Omental fat pad (tissue), 4 donors: ENCODE results near the gene SV2B. TPM values are rescaled to one million over a fixed set of nuclear protein-coding genes. Genes with fewer than 3 reads are reported as not detected.

Experiments used
- ATAC-seq: fragments of 150-250 bp; one replicate; pipeline ENCODE4 v1.9.1; 2016; ENCODE audit warnings: mild to moderate bottlenecking, moderate library complexity; ENCODE audit not compliant: low FRiP score
- DNase-seq: peaks from one replicate; pipeline ENCODE4 v3.0.0-alpha.2; 2019; ENCODE audit warnings: low spot score
- total RNA-seq, 4 donors: library from RNA; depleted of rRNA; stranded (reverse); fragments of >200 nt; gene quantifications; one replicate each; pipeline ENCODE4 v1.1.0, GENCODE V29; 2016
- TF ChIP-seq, protein P1 (sequence below), 3 donors: fragments of 450-650 bp; IDR thresholded peaks; one replicate each; pipeline ENCODE4 v1.5.1; 2016 to 2017; ENCODE audit warnings: antibody characterized with exemption in 3 of 3, mild to moderate bottlenecking in 3 of 3, moderate library complexity in 2 of 3

The SV2B gene
- total RNA-seq, 4 donors from 2014 or later: 1.3 to 9.6 (median 4.2) TPM

DNA sequence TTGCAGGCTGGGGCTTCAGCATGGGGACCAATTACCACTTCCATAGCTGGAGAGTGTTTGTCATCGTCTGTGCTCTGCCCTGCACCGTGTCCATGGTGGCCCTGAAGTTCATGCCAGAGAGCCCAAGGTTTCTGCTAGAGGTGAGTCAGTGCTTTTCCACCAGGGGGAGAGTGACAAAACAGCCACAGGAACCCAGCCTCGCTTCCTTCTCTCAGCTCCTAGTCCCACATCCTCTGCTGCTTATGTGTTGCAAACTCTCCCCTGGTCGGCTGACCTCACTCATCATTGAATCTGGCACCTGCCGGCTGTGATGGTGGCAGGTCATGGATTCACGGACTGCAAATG lies 158.3 kb downstream of the SV2B start:
- ATAC-seq (no peak), DNase-seq (no peak)
- TF ChIP-seq, protein P1, sequence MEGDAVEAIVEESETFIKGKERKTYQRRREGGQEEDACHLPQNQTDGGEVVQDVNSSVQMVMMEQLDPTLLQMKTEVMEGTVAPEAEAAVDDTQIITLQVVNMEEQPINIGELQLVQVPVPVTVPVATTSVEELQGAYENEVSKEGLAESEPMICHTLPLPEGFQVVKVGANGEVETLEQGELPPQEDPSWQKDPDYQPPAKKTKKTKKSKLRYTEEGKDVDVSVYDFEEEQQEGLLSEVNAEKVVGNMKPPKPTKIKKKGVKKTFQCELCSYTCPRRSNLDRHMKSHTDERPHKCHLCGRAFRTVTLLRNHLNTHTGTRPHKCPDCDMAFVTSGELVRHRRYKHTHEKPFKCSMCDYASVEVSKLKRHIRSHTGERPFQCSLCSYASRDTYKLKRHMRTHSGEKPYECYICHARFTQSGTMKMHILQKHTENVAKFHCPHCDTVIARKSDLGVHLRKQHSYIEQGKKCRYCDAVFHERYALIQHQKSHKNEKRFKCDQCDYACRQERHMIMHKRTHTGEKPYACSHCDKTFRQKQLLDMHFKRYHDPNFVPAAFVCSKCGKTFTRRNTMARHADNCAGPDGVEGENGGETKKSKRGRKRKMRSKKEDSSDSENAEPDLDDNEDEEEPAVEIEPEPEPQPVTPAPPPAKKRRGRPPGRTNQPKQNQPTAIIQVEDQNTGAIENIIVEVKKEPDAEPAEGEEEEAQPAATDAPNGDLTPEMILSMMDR (IDR thresholded peaks at IDR 0.05): no peak

DNA sequence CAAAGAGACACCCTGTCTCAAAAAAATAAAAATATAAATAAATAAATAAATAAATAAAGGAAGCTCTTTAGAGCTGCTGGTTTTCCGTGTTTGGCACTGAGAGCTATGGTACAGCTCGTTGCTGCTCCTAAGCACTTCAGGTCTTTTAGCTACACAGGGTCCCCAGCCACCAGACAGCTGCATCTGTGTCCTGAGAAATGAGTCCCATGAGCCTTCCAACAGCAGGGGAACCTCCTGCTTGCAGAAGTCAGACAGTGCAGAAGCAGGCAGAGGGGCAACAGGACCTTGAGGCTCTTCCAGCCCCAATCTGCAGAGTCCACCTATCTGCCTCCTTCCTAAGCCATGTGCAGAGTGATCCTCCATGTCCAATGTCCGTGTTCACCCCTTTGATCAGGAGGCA lies 159.0 kb downstream of the SV2B start:
- TF ChIP-seq, protein P1 (IDR thresholded peaks at IDR 0.05): no peak
- ATAC-seq (no peak), DNase-seq (no peak)

DNA sequence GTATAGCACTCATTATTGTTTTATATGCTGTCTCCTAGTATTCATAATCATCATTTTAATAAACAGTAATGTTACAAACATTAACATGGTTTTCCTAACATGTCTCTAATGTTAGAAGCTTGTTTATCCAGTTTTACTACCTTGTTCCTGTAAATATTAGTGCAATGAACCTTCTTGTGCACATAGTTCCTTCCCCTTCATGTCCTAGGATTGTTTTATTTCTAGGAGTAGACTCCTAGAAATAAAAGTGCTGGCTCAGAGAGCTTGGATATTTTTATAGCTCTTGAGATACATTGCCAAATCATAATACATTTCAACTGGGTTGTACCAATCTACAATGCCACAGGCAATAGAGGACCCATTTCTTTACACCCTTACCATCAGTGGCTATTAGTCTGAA lies 161.3 kb downstream of the SV2B start:
- DNase-seq (no peak), ATAC-seq (no peak)
- TF ChIP-seq, protein P1 (IDR thresholded peaks at IDR 0.05): no peak

DNA sequence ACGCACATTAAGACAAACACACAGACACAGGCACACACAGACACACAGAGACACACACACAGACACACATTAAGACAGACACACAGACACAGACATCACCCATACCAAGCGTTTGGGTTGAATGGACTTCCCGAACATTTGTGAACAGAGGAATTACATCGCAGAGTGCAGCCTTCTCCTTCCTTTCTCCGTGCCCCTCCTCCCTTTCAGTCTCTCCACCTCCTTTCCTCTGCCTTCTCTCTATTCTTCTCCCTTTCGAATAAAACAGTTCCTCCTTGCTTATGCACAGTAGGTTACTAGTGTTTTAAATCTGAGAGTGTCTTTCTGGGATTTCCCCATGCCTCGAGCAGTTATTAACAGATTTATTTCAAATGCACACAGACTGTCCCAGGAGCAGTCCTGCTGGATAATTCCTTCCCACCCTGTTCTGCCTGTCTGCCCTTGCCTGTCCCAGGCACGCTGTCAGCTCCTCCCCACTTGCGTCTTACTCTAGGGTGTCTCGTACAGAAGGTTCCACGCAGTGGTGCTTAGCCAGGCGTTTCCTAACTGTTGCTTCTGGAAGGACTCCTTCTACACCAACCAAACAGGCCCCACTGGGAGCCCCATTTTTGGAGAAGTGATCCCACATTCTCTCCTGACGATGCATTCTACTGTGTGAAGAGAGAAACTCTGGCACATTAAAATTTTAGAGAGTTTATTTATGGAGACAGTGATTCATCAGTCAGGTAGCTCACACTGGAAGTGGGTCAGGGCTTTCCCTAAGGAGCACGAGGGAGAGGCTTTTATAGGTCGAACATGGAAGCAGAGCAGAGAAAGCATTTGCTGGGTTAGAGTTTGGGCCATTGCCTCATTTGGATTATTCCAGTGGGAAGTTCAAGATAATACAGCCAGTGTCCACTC lies 163.8 kb downstream of the SV2B start:
- peak; percentile 56 for ATAC-seq

DNA sequence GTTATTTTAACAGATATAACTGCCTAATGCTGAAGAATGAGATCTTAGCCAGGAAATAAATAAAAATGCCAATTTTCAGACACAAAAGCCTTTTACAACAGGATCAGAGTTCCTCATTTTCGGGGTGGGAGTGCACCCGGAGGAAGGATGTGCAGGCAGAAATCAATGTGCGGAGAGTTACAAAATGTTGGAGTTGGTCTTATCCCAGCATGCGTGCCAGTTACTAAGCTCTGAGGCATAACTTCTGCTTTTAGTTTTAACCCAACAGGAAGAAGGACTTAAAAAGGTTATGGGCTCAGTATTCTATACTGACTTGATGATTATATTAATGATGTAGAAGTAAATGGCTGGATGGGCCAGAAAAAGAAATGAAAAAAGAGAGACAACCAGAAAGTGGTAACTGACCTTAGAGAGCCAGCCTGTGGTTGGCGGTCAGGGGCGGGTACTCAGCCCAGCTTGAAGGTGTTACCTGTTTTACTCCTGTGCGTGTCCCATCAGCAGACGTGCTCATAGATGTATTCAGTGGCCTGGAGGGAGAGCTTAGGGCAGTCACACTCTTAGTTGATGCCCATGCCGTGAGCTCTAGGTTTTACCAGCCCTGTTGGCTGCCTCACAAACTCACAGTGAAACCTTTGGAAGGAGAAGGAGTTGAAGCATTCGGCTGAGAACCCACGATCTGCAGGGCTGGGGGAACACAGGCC lies 164.7 kb downstream of the SV2B start:
- no peak for ATAC-seq

More for the DNA sequence above, 163.8 kb downstream of the SV2B start:
- DNase-seq: no peak
- TF ChIP-seq, protein P1 (IDR thresholded peaks at IDR 0.05): no peak

DNA sequence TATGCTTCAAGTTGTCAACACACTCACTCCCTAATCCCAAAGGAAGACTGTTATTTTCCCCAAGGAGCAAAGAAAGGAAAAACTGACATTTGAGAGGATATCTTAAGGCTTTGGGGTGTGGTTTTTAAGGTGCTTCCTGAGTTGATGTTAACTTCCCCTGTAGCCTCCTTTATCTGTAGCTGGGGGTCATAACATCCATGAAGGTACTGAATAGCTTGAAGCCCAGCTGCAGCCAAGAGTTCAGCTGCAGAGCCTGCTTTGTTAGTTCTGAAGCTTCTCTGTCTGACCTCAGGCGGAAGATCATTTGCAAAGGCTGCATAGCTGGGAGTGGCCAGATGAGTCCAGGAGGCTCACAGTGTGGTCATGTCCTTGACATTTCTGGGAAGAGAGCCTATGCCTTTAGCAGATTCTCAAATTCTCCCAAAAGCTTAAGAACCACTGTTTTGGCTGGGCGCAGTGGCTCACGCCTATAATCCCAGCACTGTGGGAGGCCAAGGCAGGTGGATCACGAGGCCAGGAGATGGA lies 165.4 kb downstream of the SV2B start:
- TF ChIP-seq, protein P1 (IDR thresholded peaks at IDR 0.05): no peak
- no peak for ATAC-seq

More for the DNA sequence above, 164.7 kb downstream of the SV2B start:
- TF ChIP-seq, protein P1 (IDR thresholded peaks at IDR 0.05): no peak
- no peak for DNase-seq

More for the DNA sequence above, 165.4 kb downstream of the SV2B start:
- no peak for DNase-seq
